ENCODE data around the gene TNNC2. TPM values are rescaled to one million over a fixed set of nuclear protein-coding genes. Genes with fewer than 3 reads are reported as not detected.
A peak's percentile ranks its signal among the peaks of the same experiment; 100 is the strongest.

Gene TNNC2
- polyA plus RNA-seq, 3 donors: 0.71 to 1.2 (median 1.0) TPM

DNA sequence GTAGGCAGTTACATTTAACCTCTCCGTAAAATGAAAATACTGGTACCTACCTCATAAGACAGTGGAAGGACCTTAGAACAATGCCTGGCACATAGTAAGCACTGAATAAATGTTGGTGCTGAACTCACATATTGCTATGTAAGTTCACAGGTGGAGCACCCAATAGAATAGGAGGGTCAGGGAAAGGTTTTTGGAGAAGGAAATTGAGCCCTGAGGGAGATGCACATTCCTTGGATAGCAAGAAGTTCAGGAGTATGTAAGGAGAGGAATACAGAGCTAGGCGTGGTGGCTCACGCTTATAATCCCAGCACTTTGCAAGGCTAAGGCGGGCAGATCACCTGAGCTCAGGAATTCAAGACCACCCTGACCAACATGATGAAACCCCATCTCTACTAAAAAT is 7.6 kb downstream of the TNNC2 start:
- peaks cover 0 to 14% (median 5%) of the 10 kb centered on the region in 7 donors for H3K9me3 Mint-ChIP-seq
- H2AFZ ChIP-seq (ENCODE audit: insufficient read depth, low read depth, low read length, poor library complexity, severe bottlenecking): no peak overlapping the region
- H3K27me3 ChIP-seq (ENCODE audit: control insufficient read depth in 2 of 2, insufficient read depth in 2 of 2, low read length in 2 of 2): peaks cover 10 to 27% of the 10 kb centered on the region in 2 donors
- peaks cover 38% of the 10 kb centered on the region for H3K4me1 Mint-ChIP-seq
- peaks cover 27 to 33% (median 30%) of the 10 kb centered on the region in 3 donors for H3K27me3 Mint-ChIP-seq (ENCODE audit: low read depth in 3 of 3)
- TF ChIP-seq CTCF (IDR thresholded peaks at IDR 0.05): no peak
- intact Hi-C loops (cut with micrococcal nuclease): loop anchor here in 1 of 2 donors (10.0 kb wide), 1 partner anchor 115 kb away; the partner anchor contains the start of gene PCIF1
- WGBS (ENCODE audit: insufficient coverage): 100% methylated on average over 1 of the region's 4 CpGs
- peaks cover 5 to 23% of the 10 kb centered on the region in 2 donors for H3K36me3 ChIP-seq (replicated peaks in 1 of 2; ENCODE audit: control insufficient read depth in 1 of 2, insufficient read depth in 2 of 2, low read length in 2 of 2)
- no peaks in the 10 kb centered on the region for H4K20me1 ChIP-seq (ENCODE audit: insufficient read depth, low read length)
- H3K9ac ChIP-seq (ENCODE audit: insufficient read depth, low read length, poor library complexity, severe bottlenecking): no peak overlapping the region
- H3K9me3 ChIP-seq (replicated peaks in 1 of 2; ENCODE audit: control insufficient read depth in 1 of 2, insufficient read depth in 1 of 2, low read length in 2 of 2): no peaks in the 10 kb centered on the region
- H3K27ac ChIP-seq (ENCODE audit: low read depth in 1 of 2, low read length in 2 of 2): no peak overlapping the region
- H3K4me3 ChIP-seq (replicated peaks in 1 of 3; ENCODE audit: low read depth in 2 of 3, low read length in 3 of 3): no peak overlapping the region
- H3K79me2 ChIP-seq (ENCODE audit: insufficient read depth, low read length): peaks cover 13% of the 10 kb centered on the region
- H3K4me2 ChIP-seq (replicated peaks; ENCODE audit: extremely low read depth, low read length, poor library complexity, severe bottlenecking): no peak overlapping the region
- H3K27ac Mint-ChIP-seq: no peak overlapping the region
- peaks cover 15 to 18% of the 10 kb centered on the region in 2 donors for H3K36me3 Mint-ChIP-seq
- H3K4me1 ChIP-seq (ENCODE audit: control insufficient read depth in 1 of 2, insufficient read depth in 2 of 2, low read length in 2 of 2): peaks cover 17 to 30% of the 10 kb centered on the region in 2 donors
- no peak overlapping the region for H3K4me3 Mint-ChIP-seq
- DNase-seq: no peak

GRCh38 chr20:45818239-45818638 is 8.9 kb downstream of the TNNC2 start:
- H2AFZ ChIP-seq (ENCODE audit: insufficient read depth, low read depth, low read length, poor library complexity, severe bottlenecking): no peak overlapping the region
- H3K4me1 ChIP-seq (ENCODE audit: control insufficient read depth in 1 of 2, insufficient read depth in 2 of 2, low read length in 2 of 2): peaks cover 16 to 31% of the 10 kb centered on the region in 2 donors
- 79% methylated on average over 2 of the region's 3 CpGs for WGBS (ENCODE audit: insufficient coverage)
- Mint-ChIP-seq H3K9me3 (peaks cover 0 to 3% (median 0%) of the 10 kb centered on the region in 7 donors), H3K36me3 (peaks cover 12 to 15% of the 10 kb centered on the region in 2 donors), H3K27ac (peak overlapping the region in 2 of 7 donors; percentile 11 to 12), H3K4me1 (peaks cover 35% of the 10 kb centered on the region), H3K27me3 (ENCODE audit: low read depth in 3 of 3) (peaks cover 14 to 21% (median 18%) of the 10 kb centered on the region in 3 donors), H3K4me3 (no peak overlapping the region)
- peaks cover 6 to 14% of the 10 kb centered on the region in 2 donors for H3K27me3 ChIP-seq (ENCODE audit: control insufficient read depth in 2 of 2, insufficient read depth in 2 of 2, low read length in 2 of 2)
- H3K27ac ChIP-seq (ENCODE audit: low read depth in 1 of 2, low read length in 2 of 2): no peak overlapping the region
- no peak for DNase-seq
- H3K9me3 ChIP-seq (replicated peaks in 1 of 2; ENCODE audit: control insufficient read depth in 1 of 2, insufficient read depth in 1 of 2, low read length in 2 of 2): no peaks in the 10 kb centered on the region
- TF ChIP-seq CTCF (IDR thresholded peaks at IDR 0.05): no peak
- no peak overlapping the region for H3K4me3 ChIP-seq (replicated peaks in 1 of 3; ENCODE audit: low read depth in 2 of 3, low read length in 3 of 3)
- no peaks in the 10 kb centered on the region for H4K20me1 ChIP-seq (ENCODE audit: insufficient read depth, low read length)
- intact Hi-C loops (cut with micrococcal nuclease): loop anchor here in 1 of 2 donors (10.0 kb wide), 1 partner anchor 117 kb away; the partner anchor contains the start of gene PCIF1
- H3K9ac ChIP-seq (ENCODE audit: insufficient read depth, low read length, poor library complexity, severe bottlenecking): no peak overlapping the region
- H3K79me2 ChIP-seq (ENCODE audit: insufficient read depth, low read length): peaks cover 25% of the 10 kb centered on the region
- no peak overlapping the region for H3K4me2 ChIP-seq (replicated peaks; ENCODE audit: extremely low read depth, low read length, poor library complexity, severe bottlenecking)
- peaks cover 5 to 23% of the 10 kb centered on the region in 2 donors for H3K36me3 ChIP-seq (replicated peaks in 1 of 2; ENCODE audit: control insufficient read depth in 1 of 2, insufficient read depth in 2 of 2, low read length in 2 of 2)
